ENCODE measurements around the gene POLR3K.

DNA sequence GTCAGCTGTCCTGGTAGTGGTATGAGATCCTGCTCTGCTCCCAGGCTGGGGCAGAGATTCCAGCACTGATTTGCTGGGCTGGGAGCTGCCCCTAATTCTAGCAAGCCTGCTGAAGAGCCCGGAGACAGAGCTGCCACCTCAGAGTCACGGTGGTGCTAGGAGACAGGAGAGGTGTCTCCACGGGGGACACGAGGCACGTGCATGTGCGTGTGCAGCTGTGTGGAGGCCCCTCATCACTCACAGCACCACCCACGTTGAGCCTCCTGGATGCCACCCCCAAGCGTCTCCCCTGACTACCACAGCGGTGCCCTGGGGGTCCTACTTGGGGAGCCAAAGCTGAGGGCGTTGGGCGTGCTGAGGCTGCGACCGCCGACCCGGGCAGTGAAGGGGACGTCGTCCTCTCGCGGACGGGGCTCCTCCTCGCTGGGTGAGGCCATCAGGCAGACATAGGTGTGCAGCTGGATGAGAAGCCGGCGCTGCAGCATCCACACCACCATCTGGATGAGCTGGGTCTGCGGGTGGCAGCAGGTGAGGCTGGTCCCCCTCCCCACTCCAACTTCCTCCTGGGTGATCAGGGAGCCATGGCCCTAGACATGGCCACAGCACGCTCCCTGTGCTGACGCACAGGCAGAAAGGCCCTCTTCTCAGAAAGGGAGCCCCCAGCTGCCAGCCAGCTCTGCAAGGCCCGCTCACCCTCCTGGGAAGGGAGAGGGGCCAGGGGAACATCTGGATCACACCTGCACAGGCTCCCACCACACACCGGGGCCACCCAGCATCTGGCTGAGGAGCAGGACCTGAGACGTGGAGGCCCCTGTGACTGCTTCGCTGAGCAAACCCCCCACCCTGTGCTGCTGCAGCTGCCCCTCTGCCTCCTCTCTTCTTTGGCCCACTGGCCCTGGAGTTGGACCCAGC is 36.2 kb upstream of the POLR3K start:
- TF ChIP-seq, protein P1, sequence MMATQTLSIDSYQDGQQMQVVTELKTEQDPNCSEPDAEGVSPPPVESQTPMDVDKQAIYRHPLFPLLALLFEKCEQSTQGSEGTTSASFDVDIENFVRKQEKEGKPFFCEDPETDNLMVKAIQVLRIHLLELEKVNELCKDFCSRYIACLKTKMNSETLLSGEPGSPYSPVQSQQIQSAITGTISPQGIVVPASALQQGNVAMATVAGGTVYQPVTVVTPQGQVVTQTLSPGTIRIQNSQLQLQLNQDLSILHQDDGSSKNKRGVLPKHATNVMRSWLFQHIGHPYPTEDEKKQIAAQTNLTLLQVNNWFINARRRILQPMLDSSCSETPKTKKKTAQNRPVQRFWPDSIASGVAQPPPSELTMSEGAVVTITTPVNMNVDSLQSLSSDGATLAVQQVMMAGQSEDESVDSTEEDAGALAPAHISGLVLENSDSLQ (IDR thresholded peaks at IDR 0.05): no peak
- no peak for TF ChIP-seq SUZ12 (IDR thresholded peaks at IDR 0.05)
- TF ChIP-seq ELF4 (IDR thresholded peaks at IDR 0.05): no peak
